RWPE1 (cell line): Measurements from ENCODE around the gene CTBP2.
A peak's percentile ranks its signal among the peaks of the same experiment; 100 is the strongest.

Source experiments
- CTCF ChIA-PET: fragments of 350-600 bp; sonication (Branson Sonifier 250); formaldehyde crosslinking; extraction: SDS; loops from one replicate; lab custom pipeline; 2021; lab: Yijun Ruan, JAX
- POLR2A ChIA-PET: fragments of 400-600 bp; formaldehyde crosslinking; extraction: SDS; loops from one replicate; lab custom pipeline; 2020; ENCODE audit warnings: antibody characterized with exemption; ENCODE audit not compliant: low non-redundant PET; lab: Yijun Ruan, JAX
- DNase-seq: peaks from one replicate; pipeline ENCODE4 v3.0.0; 2012; ENCODE audit warnings: low spot score
- H3K27ac ChIP-seq: fragments of 450-650 bp; 2 replicates; pipeline ENCODE4 v1.5.1; 2017
- CTCF ChIP-seq: fragments of 450-650 bp; conservative IDR thresholded peaks from 2 replicates; pipeline ENCODE4 v1.5.1; 2017; ENCODE audit warnings: low read depth, mild to moderate bottlenecking

Gene CTBP2

GRCh38 chr10:125004571-125005311 is 155.6 kb downstream of the CTBP2 start:
- DNase-seq, result no peak
- no peak for TF ChIP-seq CTCF
- H3K27ac ChIP-seq, result peak overlapping the region; percentile 80
- ChIA-PET CTCF (no interaction called here), POLR2A (no interaction called here)

- no peak for DNase-seq
- POLR2A ChIA-PET, result no interaction called here
- H3K27ac ChIP-seq, result peak overlapping the region; percentile 80
- TF ChIP-seq CTCF, result no peak
- CTCF ChIA-PET, result no interaction called here
Measured at GRCh38 chr10:125003901-125004467, 156.4 kb downstream of the CTBP2 start.

GRCh38 chr10:125003146-125003900 is 157.0 kb downstream of the CTBP2 start:
- CTCF ChIA-PET, result interaction anchor here (0.6 kb wide), 1 partner anchor 11 kb away, joined by 3 read pairs; no protein-coding TSS in a partner anchor
- no peak for TF ChIP-seq CTCF

GRCh38 chr10:125002423-125003145 is 157.8 kb downstream of the CTBP2 start:
- no peak for DNase-seq
- H3K27ac ChIP-seq, result peak overlapping the region; percentile 80
- POLR2A ChIA-PET, result no interaction called here
- TF ChIP-seq CTCF, result no peak
- CTCF ChIA-PET, result interaction anchor here (0.6 to 1.0 kb wide), 2 partner anchors 12 to 294 kb away, joined by 3 read pairs; no protein-coding TSS in a partner anchor

More at GRCh38 chr10:125003146-125003900, 157.0 kb downstream of the CTBP2 start:
- no peak for DNase-seq
- POLR2A ChIA-PET, result no interaction called here
- H3K27ac ChIP-seq, result peak overlapping the region; percentile 80

- ChIA-PET CTCF (interaction anchor here (1.0 kb wide), 1 partner anchor 295 kb away, joined by 3 read pairs; no protein-coding TSS in a partner anchor), POLR2A (no interaction called here)
- H3K27ac ChIP-seq, result peak overlapping the region; percentile 80
- no peak for TF ChIP-seq CTCF
- no peak for DNase-seq
Measured at GRCh38 chr10:125002047-125002422, 158.3 kb downstream of the CTBP2 start.
